HT-29 (cell line): ENCODE results near the gene TMEM234. TPM values are rescaled to one million over a fixed set of nuclear protein-coding genes. Genes with fewer than 3 reads are reported as not detected.
A peak's percentile ranks its signal among the peaks of the same experiment; 100 is the strongest.

Experiments used
- DNase-seq: peaks from one replicate; pipeline ENCODE4 v3.0.0-alpha.2; 2015; ENCODE audit warnings: low spot score
- total RNA-seq: library from RNA; depleted of rRNA; stranded (reverse); fragments of >200 nt; shearing (Covaris generic); gene quantifications from 2 replicates; pipeline ENCODE4 v1.2.3, GENCODE V29; 2014

TMEM234 gene
- total RNA-seq, 1 experiment from 2014 or later: 25.1 TPM

GRCh38 chr1:32240140-32240951 is 18.2 kb upstream of the TMEM234 start:
- DNase-seq: peak; percentile 72

DNA sequence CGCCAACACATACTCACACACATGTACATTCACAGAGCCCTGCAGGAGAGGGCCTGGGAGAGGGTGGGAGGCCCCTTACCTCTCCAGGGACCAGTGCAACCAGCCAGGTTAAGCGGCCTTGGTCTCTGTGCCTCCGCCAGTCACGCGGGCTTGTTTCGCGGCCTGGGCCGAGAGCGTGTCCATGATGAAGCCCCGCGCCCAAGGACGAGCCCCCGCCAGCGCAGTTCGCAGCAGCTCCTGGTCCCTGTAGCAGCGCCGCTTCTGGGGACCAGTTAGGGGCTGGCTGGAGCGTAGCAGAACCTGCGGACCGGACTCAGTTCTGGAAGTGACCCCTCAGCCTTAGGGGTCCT is 17.6 kb upstream of the TMEM234 start:
- DNase-seq: no peak

GRCh38 chr1:32239337-32239736 is 17.2 kb upstream of the TMEM234 start:
- DNase-seq: no peak

DNA sequence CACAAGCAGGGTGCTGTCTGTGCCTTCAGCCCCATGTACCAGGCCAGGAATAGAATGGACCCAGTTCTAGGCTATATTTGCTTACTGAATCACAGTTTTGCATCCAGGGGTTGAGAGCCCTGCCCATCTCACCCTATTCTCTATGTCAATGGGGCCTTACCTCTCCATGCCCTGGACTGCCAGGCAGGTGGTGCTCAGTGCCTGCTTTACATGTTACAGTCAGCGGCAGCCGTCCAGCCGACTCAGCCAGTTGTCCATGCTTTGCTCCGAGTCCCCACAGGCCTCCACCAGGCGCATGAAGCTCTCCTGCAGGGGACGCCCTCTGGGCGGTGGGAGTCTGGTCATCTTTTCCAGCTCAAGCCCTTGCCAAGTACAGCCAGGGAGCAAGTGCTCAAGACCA is 12.6 kb upstream of the TMEM234 start:
- no peak for DNase-seq

DNA sequence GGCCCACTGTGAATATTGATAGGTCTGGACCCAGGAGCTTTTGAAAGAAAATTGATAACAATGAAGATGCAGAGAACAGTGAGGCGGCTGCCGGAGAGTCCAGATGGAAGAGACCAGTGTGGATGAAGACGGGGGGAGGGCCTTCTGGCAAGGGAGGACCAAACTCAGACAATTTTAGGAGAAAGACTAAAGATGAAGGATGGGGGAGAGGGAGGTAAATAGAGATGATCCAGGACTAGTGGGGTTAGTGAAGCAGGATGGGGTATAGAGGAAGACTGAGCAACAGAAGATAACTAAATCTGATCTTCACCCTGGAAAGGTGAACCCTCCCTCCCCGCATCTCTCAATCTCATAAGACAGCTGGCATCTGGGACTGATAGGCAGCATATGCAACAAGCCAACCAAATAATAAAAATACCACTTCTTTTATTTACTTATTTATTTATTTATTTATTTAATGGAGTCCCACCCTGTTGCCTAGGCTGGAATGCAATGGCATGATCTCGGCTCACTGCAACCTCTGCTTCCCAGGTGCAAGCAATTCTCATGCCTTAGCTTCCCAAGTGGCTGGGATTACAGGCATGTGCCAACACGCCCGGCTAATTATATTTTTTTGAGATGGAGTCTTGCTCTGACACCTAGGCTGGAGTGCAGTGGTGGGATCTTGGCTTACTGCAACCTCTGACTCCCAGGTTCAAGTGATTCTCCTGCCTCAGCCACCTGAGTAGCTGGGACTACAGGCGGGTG is 10.6 kb upstream of the TMEM234 start:
- no peak for DNase-seq

DNA sequence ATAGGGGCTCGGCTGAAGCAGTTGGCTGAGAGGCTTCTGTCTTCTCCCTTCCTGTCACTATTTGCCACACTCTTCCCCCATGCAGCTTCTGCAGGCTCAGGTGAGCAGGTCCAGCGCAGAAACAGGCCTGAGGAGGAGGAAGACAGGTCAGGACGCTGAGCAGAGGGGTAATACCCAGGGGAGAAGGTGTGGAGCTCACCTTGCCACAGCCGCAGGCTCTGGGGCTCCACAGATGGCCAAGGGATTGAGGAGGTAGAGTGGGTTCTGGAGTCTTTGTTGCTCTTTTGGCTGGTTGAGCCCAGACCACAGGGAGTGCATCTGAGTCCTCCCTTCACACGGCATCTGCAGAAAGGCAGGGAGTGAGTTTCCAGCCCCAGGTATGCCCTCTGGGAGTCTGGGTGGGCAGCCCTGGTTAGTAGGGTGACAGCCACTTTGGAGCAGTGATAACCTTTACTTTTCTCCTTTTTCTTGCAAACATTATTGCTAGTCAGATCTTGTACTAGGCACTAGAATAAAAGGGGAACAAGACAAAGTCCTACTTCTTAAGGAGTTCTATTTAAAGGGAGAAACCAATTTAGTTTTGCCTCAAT is 9.8 kb upstream of the TMEM234 start:
- DNase-seq: no peak

DNA sequence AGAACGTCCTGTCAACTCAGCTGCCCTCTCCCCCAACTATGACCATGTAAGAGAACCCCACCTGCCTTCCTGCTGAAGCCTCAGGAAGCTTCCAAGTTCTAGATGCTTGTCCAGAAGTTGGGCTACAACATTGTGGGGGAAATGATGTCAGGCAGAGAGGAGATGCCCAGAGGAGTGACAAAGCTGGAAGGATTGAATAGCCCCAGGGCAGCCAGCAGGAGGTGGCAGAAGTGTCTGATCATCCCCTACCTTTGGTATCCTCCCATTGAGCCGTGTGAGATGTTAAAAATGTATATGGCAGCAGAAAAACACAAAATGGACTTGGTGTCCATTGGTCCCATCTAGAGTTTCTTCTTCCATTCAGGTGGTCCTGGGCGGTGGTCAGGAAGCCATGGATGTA is 6.6 kb upstream of the TMEM234 start:
- DNase-seq: no peak

- DNase-seq: no peak
These were observed 2.1 kb upstream of the TMEM234 start for GRCh38 chr1:32224285-32224684.

DNA sequence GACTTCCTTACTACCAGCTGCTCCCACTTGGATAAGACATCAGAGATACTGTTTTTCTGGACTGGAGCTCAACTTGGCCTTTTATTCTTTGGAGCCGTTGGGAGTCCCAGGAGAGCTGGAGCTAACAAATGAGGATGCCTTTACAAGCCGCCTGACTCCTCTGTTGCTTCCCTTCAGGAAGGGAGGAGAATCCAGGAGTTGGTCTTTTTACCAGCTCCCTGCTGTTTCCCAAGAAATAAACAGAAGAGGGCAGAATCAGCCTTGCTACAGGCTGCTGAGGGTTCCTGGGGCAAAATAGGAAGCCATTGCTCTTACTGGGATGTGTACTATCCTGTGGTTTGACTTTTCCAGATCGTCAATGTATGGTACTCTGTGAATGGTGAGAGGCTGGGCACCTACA is 1.5 kb upstream of the TMEM234 start:
- no peak for DNase-seq

DNA sequence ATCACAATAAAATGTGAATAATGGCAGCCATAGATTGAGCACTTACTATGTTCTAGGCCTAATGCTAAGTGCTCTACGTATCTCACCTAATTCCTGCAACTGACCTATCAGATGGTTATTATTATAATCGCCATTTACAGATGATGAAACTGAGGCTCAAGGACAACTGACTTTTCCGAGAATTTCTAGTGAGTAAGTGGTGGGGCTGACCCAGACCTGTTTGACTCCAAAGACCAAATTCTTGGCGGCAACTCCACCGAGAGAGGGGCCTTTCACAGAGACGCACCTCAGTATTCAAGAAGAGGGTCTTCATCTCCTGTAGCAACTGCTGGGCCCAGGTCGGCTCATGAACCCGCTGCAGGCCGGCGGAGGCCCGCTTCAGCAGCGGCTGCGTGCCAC is 573 bp downstream of the TMEM234 start:
- no peak for DNase-seq

DNA sequence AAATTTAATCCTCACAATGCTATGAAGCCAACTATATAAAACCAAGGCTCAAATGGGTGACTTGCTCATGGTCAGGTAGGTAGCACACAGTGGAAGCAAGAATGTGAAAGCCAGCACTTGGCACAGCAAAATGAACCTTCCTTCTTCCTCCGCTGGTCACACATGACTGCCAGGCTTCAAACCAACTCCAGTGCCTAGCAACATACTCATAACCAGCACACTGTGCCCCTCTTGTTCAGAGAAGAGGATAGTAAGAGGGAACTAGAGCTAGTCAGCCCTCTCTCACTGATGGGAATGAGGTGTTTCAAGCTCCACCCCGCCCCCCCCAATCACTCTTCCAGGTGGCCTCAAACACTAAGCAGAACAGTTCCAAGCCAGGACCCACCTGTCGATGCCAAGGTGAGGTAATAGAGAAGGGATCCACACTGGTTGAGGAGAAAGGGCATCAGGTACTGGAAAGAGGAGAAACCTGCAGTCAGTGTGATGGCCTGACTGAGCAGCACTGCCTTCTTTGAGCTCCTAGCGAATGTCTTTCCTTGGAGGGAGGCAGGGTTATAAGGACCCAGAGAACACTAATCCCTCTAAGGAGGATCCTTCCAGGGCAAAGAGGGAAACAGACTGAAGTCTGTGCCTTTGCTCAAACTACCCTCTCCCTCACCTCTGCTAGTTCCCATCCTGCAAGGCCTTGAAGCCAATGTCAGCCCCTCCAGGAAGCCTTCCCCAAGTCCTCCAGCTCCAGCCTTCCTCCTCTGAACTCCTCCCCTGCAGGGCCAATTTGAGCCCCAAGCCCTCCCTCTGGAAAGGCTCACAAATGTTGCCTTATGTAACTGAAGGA is 1.2 kb downstream of the TMEM234 start:
- DNase-seq: no peak

DNA sequence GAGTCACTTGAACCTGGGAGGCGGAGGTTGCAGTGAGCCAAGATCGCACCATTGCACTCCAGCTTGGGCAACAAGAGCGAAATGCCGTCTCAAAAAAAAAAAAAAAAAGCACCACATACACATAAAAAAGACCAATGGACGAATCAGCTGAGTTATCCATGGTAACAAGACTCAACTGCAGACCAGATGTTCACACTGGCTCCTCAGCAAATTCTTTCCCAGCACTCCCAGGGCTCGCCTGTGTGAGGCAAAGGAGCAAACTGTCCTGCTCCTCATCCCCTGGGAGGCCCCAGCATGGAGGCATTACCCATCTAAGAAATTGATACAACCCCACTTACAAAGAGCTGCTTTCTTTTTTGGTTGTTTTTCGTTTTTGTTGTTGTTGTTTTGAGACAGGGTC is 3.1 kb downstream of the TMEM234 start:
- DNase-seq: no peak

DNA sequence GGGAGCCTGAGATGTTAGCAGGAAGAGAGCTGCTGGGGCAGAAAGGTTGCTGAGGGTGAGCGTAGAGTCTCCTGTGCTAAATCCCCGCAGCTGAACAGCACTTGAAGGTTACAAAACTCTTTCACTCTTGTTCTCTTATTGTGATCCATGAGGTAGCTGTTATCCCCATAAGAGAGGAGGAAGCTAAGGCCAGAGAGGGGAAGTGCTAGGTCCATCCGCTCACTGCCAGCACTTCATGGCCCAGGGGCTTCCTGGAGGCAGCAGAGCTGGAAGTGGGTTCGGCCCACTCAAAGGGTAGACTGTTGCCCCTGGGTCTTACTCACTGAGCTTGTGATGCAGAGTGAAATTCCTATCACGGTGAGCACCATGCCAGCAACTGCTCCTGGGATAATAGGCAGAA is 5.6 kb downstream of the TMEM234 start:
- DNase-seq: no peak

GRCh38 chr1:32215629-32216480 is 6.3 kb downstream of the TMEM234 start:
- DNase-seq: peak; percentile 79

GRCh38 chr1:32208891-32209328 is 13.2 kb downstream of the TMEM234 start, which contains the start of gene DCDC2B:
DCDC2B (plus strand) TSS chr1:32209089; CDS start chr1:32209094, 5 bp downstream.
- peak; percentile 99 for DNase-seq

- DNase-seq: no peak
These were observed 13.7 kb downstream of the TMEM234 start for GRCh38 chr1:32208469-32208868.

- DNase-seq: peak; percentile 93
These were observed 16.5 kb downstream of the TMEM234 start, which contains the start of gene IQCC for GRCh38 chr1:32205401-32206370. IQCC (plus strand) TSS chr1:32205671; CDS start chr1:32205682, 11 bp downstream.

DNA sequence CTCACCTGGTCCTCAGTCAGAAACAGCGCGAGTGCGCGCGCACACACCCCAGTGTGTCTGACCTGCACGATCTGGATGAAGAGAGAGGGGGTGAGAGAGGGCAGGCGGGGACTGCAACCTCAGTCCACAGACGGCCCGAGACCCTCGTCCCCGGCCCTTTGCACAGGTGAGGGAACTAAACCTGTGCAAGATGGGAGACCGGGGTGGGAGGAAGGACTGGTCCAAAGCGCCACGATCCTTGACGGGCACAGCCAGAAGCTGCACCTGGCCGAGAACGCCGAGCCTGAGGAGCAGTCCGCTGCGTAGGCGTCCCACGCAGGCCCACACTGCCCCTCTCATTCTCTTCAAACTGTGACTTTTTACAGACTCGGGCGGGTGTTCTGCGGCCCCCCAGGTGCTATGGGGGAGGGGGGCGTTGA is 17.2 kb downstream of the TMEM234 start:
- peak; percentile 51 for DNase-seq
